NCI-H1092 treated with DMSO at 0.1 percent for 48 hours (cell line): Measurements from ENCODE around the gene TRIM2.

Source experiments
- DNase-seq: peaks from one replicate; lab custom pipeline; 2025; lab: John Stamatoyannopoulos, UW

Gene TRIM2

GRCh38 chr4:153374442-153374841 is 170.2 kb downstream of the TRIM2 start:
- DNase-seq: no peak

DNA sequence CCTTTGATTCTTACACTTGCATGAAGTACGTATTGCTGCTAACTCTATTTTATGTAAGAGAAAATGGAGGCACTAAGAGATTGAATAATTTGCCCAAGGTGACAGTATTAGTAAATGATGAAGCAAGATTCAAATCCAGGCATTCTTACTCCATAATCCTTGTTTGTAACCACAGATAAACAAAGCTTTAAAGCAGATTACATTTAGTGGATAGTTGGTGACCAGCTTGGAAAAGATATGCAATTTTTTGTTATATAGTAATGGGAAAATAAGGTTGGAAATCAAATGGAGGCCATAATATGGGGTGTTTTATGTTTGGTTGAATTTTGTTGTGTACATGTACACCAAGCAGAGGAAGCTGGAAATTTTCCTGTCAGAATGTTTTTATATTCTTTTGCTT is 171.1 kb downstream of the TRIM2 start:
- no peak for DNase-seq

- no peak for DNase-seq
These were observed 178.9 kb downstream of the TRIM2 start for GRCh38 chr4:153383131-153383530.

DNA sequence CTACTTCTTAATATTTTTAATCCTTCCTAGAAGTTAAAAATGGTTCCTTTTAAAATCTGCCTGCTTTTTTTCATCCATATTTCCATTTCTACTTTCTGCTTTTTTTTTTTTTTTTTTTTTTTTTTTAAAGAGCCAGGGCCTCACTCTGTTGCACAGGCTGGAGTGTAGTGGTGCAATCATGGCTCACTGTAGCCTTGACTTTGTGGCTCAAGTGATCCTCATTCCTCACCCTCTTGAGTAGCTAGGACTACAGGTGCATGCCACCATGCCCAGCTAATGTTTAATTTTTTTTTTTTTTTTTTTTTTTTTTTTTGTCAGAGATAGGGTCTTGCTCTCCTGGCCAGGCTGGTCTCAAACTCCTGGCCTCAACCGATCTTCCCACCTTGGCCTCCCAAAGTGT is 179.9 kb downstream of the TRIM2 start:
- no peak for DNase-seq

DNA sequence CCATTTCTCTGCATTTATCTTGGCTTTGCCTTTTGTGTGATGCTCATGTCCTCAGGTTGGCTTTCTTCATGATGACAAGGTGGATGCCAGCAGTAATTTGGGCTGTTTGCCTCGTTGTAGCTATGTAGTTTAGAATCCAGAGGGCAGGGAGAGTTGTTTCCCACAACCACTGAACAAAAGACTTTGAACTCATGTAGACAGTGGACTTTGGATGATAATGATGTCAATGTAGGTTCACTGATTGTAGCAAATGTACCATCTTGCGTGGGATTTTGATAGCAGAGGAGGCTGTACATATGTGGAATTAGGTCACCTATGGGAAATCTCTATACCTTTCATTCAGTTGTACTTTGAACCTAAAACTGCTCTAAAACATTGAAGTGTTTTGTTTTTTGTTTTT is 181.5 kb downstream of the TRIM2 start:
- DNase-seq: no peak

- DNase-seq: no peak
These were observed 183.7 kb downstream of the TRIM2 start for GRCh38 chr4:153387981-153388380.
